HL-60/S4 (cell line): ENCODE results near the gene INTS14.
"Not testable (repeated sequence)": the region's sequence is repeated elsewhere in the genome, so short reads cannot be mapped to it uniquely, and the experiment has no call there.

ENCODE experiments used
- in situ Hi-C: fragments of 300-500 bp; cut with MboI; formaldehyde crosslinking; loops from 2 replicates; pipeline ENCODE4 v1.14.3; 2022; ENCODE audit warnings: low sequenced_read_pairs

Gene INTS14

GRCh38 chr15:65583701-65584100 lies 27.2 kb downstream of the INTS14 start:
- in situ Hi-C loops: no loop called here

- in situ Hi-C loops: no loop called here
These were observed 30.6 kb downstream of the INTS14 start for GRCh38 chr15:65580287-65580686.

GRCh38 chr15:65579762-65580161 lies 31.2 kb downstream of the INTS14 start:
- in situ Hi-C loops: no loop called here

GRCh38 chr15:65578904-65579728 lies 31.8 kb downstream of the INTS14 start:
- in situ Hi-C loops: no loop called here

- in situ Hi-C loops: no loop called here
These were observed 33.6 kb downstream of the INTS14 start for GRCh38 chr15:65577129-65577996.

- in situ Hi-C loops: no loop called here
These were observed 34.3 kb downstream of the INTS14 start for GRCh38 chr15:65576664-65577063.

- in situ Hi-C loops: no loop called here
These were observed 39.0 kb downstream of the INTS14 start for GRCh38 chr15:65571971-65572370.

- in situ Hi-C loops: no loop called here
These were observed 41.2 kb downstream of the INTS14 start for GRCh38 chr15:65569728-65570127.

- in situ Hi-C loops: no loop called here
These were observed 49.0 kb downstream of the INTS14 start for GRCh38 chr15:65561934-65562333.

GRCh38 chr15:65559941-65560340 lies 51.0 kb downstream of the INTS14 start:
- in situ Hi-C loops: no loop called here

- in situ Hi-C loops: no loop called here
These were observed 51.8 kb downstream of the INTS14 start for GRCh38 chr15:65558997-65559760.

- in situ Hi-C loops: no loop called here
These were observed 52.6 kb downstream of the INTS14 start for GRCh38 chr15:65558336-65558735.

- in situ Hi-C loops: no loop called here
These were observed 54.3 kb downstream of the INTS14 start for GRCh38 chr15:65556622-65557021.

- in situ Hi-C loops: no loop called here
These were observed 57.2 kb downstream of the INTS14 start for GRCh38 chr15:65553691-65554090.

- in situ Hi-C loops: not testable (repeated sequence)
These were observed 58.1 kb downstream of the INTS14 start for GRCh38 chr15:65552851-65553250.

- in situ Hi-C loops: no loop called here
These were observed 59.7 kb downstream of the INTS14 start for GRCh38 chr15:65551183-65551582.

GRCh38 chr15:65550681-65551098 lies 60.2 kb downstream of the INTS14 start:
- in situ Hi-C loops: no loop called here

GRCh38 chr15:65549288-65549687 lies 61.6 kb downstream of the INTS14 start:
- in situ Hi-C loops: not testable (repeated sequence)

GRCh38 chr15:65547841-65548240 lies 63.1 kb downstream of the INTS14 start:
- in situ Hi-C loops: no loop called here

GRCh38 chr15:65541231-65541820 lies 69.6 kb downstream of the INTS14 start:
- in situ Hi-C loops: no loop called here

GRCh38 chr15:65540314-65540713 lies 70.6 kb downstream of the INTS14 start:
- in situ Hi-C loops: no loop called here
